HepG2 (cell line): ENCODE results near the gene SSBP4. TPM values are rescaled to one million over a fixed set of nuclear protein-coding genes. Genes with fewer than 3 reads are reported as not detected.

Source experiments
- AGO1 ChIP-seq: fragments of 200-400 bp; formaldehyde crosslinking; IDR thresholded peaks from 2 replicates; pipeline ENCODE4 v1.6.1; 2017; ENCODE audit warnings: mild to moderate bottlenecking, low read depth, low read length, moderate library complexity; ENCODE audit not compliant: poor library complexity, severe bottlenecking
- CEBPG ChIP-seq: IDR thresholded peaks from 2 replicates; pipeline ENCODE4 v1.6.1; 2016
- FOXK2 ChIP-seq: fragments of 450-650 bp; IDR thresholded peaks from 2 replicates; pipeline ENCODE4 v1.6.1; 2016
- GTF3A ChIP-seq: sonication (generic); formaldehyde crosslinking; conservative IDR thresholded peaks from 2 replicates; pipeline ENCODE4 v1.4.0; 2020; ENCODE audit warnings: mild to moderate bottlenecking, missing genetic modification reagents
- TAF1 ChIP-seq: sonication (generic); formaldehyde crosslinking; IDR thresholded peaks from 2 replicates; pipeline ENCODE4 v1.4.0; 2020; ENCODE audit warnings: missing genetic modification reagents
- ZFP41 ChIP-seq: sonication (generic); formaldehyde crosslinking; IDR thresholded peaks from 2 replicates; pipeline ENCODE4 v1.4.0; 2020; ENCODE audit warnings: mild to moderate bottlenecking, missing genetic modification reagents, borderline replicate concordance
- ZNF276 ChIP-seq: sonication (generic); formaldehyde crosslinking; IDR thresholded peaks from 2 replicates; pipeline ENCODE4 v1.4.0; 2020; ENCODE audit warnings: mild to moderate bottlenecking, low read depth, missing genetic modification reagents
- ZNF331 ChIP-seq: sonication (generic); formaldehyde crosslinking; IDR thresholded peaks from 2 replicates; pipeline ENCODE4 v1.4.0; 2020; ENCODE audit warnings: missing genetic modification reagents
- ZNF367 ChIP-seq: sonication (generic); formaldehyde crosslinking; IDR thresholded peaks from 2 replicates; pipeline ENCODE4 v1.4.0; 2020; ENCODE audit warnings: missing genetic modification reagents, borderline replicate concordance
- ZNF513 ChIP-seq: sonication (generic); formaldehyde crosslinking; conservative IDR thresholded peaks from 2 replicates; pipeline ENCODE4 v1.5.0; 2020; ENCODE audit warnings: missing genetic modification reagents
- ZNF605 ChIP-seq: sonication (generic); formaldehyde crosslinking; IDR thresholded peaks from 2 replicates; pipeline ENCODE4 v1.8.0; 2022; ENCODE audit warnings: mild to moderate bottlenecking, missing genetic modification reagents
- polyA plus RNA-seq, 8 experiments: library from polyadenylated mRNA; depleted of rRNA in 3 of 8; stranded (reverse) in 7 of 8; unstranded in 1 of 8; fragments of >200 nt; fragmentation: Illumina TruSeq in 4 of 8; extraction: Trizol in 4 of 8; gene quantifications; 2 replicates each; pipeline versions ENCODE4 v1.2.1 to v1.2.3, GENCODE V29; 2011 to 2016; ENCODE audit warnings: low read depth in 4 of 8, missing spikeins in 1 of 8, mixed read lengths in 1 of 8; ENCODE audit not compliant: insufficient read depth in 1 of 8
- total RNA-seq, 5 experiments: library from RNA; depleted of rRNA; stranded (reverse); fragments of >200 nt; fragmentation: Illumina TruSeq; extraction: Trizol; gene quantifications; 2 replicates each; pipeline ENCODE4 v1.2.3, GENCODE V29; 2016; ENCODE audit warnings: low read depth in 1 of 5
- TF ChIP-seq, protein P1 (sequence below), 2 experiments: IDR thresholded peaks; 2 replicates each; pipeline ENCODE4 v1.6.1; 2011 to 2012; ENCODE audit warnings: low read length in 2 of 2, borderline replicate concordance in 1 of 2, low read depth in 1 of 2, mild to moderate bottlenecking in 1 of 2, moderate library complexity in 1 of 2
- TF ChIP-seq, protein P2 (sequence below): sonication (generic); formaldehyde crosslinking; IDR thresholded peaks from 2 replicates; pipeline ENCODE4 v1.4.0; 2020; ENCODE audit warnings: missing genetic modification reagents, borderline replicate concordance
- TF ChIP-seq, protein P3 (sequence below): sonication (generic); formaldehyde crosslinking; IDR thresholded peaks from 2 replicates; pipeline ENCODE4 v1.5.1; 2020; ENCODE audit warnings: missing genetic modification reagents, mild to moderate bottlenecking, borderline replicate concordance
- TF ChIP-seq, protein P4 (sequence below): sonication (generic); formaldehyde crosslinking; IDR thresholded peaks from 2 replicates; pipeline ENCODE4 v1.8.1; 2023; ENCODE audit warnings: mild to moderate bottlenecking, missing genetic modification reagents

Gene SSBP4
- total and polyA plus RNA-seq, 2 of the 13 experiments (the other 11 are each of a cell fraction or from before 2014, with no cell fraction given) = 20.8 to 39.5 TPM

GRCh38 chr19:18396471-18397241, 22.5 kb upstream of the SSBP4 start (continued):
- TF ChIP-seq ZFP41 (CRISPR knock-in tag) (no peak; the same call in 1 of the 2 replicates), AGO1 (peak; percentile 24), CEBPG (CRISPR knock-in tag) (0 out of 2 replicates have a peak, but pooled peaks have one; percentile 14), TAF1 (CRISPR knock-in tag) (no peak), GTF3A (CRISPR knock-in tag) (no peak), ZNF513 (CRISPR knock-in tag) (no peak), ZNF367 (CRISPR knock-in tag) (no peak), ZNF276 (peak; percentile 76; the same call in 1 of the 2 replicates), FOXK2 (no peak), ZNF605 (CRISPR knock-in tag) (no peak; the same call in 1 of the 2 replicates), ZNF331 (no peak)
- TF ChIP-seq, protein P1, sequence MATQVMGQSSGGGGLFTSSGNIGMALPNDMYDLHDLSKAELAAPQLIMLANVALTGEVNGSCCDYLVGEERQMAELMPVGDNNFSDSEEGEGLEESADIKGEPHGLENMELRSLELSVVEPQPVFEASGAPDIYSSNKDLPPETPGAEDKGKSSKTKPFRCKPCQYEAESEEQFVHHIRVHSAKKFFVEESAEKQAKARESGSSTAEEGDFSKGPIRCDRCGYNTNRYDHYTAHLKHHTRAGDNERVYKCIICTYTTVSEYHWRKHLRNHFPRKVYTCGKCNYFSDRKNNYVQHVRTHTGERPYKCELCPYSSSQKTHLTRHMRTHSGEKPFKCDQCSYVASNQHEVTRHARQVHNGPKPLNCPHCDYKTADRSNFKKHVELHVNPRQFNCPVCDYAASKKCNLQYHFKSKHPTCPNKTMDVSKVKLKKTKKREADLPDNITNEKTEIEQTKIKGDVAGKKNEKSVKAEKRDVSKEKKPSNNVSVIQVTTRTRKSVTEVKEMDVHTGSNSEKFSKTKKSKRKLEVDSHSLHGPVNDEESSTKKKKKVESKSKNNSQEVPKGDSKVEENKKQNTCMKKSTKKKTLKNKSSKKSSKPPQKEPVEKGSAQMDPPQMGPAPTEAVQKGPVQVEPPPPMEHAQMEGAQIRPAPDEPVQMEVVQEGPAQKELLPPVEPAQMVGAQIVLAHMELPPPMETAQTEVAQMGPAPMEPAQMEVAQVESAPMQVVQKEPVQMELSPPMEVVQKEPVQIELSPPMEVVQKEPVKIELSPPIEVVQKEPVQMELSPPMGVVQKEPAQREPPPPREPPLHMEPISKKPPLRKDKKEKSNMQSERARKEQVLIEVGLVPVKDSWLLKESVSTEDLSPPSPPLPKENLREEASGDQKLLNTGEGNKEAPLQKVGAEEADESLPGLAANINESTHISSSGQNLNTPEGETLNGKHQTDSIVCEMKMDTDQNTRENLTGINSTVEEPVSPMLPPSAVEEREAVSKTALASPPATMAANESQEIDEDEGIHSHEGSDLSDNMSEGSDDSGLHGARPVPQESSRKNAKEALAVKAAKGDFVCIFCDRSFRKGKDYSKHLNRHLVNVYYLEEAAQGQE (IDR thresholded peaks at IDR 0.05; ENCODE audit: borderline replicate concordance in 1 of 2, low read depth in 1 of 2, low read length in 2 of 2) = no peak
- TF ChIP-seq, protein P2, sequence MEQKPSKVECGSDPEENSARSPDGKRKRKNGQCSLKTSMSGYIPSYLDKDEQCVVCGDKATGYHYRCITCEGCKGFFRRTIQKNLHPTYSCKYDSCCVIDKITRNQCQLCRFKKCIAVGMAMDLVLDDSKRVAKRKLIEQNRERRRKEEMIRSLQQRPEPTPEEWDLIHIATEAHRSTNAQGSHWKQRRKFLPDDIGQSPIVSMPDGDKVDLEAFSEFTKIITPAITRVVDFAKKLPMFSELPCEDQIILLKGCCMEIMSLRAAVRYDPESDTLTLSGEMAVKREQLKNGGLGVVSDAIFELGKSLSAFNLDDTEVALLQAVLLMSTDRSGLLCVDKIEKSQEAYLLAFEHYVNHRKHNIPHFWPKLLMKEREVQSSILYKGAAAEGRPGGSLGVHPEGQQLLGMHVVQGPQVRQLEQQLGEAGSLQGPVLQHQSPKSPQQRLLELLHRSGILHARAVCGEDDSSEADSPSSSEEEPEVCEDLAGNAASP = peak; percentile 58; the same call in 1 of the 2 replicates
- TF ChIP-seq, protein P3, sequence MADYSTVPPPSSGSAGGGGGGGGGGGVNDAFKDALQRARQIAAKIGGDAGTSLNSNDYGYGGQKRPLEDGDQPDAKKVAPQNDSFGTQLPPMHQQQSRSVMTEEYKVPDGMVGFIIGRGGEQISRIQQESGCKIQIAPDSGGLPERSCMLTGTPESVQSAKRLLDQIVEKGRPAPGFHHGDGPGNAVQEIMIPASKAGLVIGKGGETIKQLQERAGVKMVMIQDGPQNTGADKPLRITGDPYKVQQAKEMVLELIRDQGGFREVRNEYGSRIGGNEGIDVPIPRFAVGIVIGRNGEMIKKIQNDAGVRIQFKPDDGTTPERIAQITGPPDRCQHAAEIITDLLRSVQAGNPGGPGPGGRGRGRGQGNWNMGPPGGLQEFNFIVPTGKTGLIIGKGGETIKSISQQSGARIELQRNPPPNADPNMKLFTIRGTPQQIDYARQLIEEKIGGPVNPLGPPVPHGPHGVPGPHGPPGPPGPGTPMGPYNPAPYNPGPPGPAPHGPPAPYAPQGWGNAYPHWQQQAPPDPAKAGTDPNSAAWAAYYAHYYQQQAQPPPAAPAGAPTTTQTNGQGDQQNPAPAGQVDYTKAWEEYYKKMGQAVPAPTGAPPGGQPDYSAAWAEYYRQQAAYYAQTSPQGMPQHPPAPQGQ (CRISPR knock-in tag) = no peak
- TF ChIP-seq, protein P4, sequence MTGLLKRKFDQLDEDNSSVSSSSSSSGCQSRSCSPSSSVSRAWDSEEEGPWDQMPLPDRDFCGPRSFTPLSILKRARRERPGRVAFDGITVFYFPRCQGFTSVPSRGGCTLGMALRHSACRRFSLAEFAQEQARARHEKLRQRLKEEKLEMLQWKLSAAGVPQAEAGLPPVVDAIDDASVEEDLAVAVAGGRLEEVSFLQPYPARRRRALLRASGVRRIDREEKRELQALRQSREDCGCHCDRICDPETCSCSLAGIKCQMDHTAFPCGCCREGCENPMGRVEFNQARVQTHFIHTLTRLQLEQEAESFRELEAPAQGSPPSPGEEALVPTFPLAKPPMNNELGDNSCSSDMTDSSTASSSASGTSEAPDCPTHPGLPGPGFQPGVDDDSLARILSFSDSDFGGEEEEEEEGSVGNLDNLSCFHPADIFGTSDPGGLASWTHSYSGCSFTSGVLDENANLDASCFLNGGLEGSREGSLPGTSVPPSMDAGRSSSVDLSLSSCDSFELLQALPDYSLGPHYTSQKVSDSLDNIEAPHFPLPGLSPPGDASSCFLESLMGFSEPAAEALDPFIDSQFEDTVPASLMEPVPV (CRISPR knock-in tag) = peak; percentile 73; the same call in 1 of the 2 replicates
